ENCODE results near the gene ZNF546.

The ZNF546 gene

GRCh38 chr19:40056505-40056904, 59.6 kb downstream of the ZNF546 start:
- DNase-seq, result no peak

GRCh38 chr19:40057166-40057565, 60.3 kb downstream of the ZNF546 start:
- no peak for DNase-seq

GRCh38 chr19:40059624-40060023, 62.8 kb downstream of the ZNF546 start:
- no peak for DNase-seq

- no peak for DNase-seq
Observed at GRCh38 chr19:40070058-40070457, 73.2 kb downstream of the ZNF546 start.
